Keratinocyte (primary cell): ENCODE data around the gene NHSL2. TPM values are rescaled to one million over a fixed set of nuclear protein-coding genes. Genes with fewer than 3 reads are reported as not detected.

Experiments used
- DNase-seq: peaks from one replicate; pipeline ENCODE4 v3.0.0-alpha.2; 2011; ENCODE audit warnings: low read depth, missing footprints, low spot score
- FAIRE-seq: peaks from 2 replicates; lab custom pipeline; 2011; peaks lifted over from hg19 to GRCh38; lab: Jason Lieb, UNC
- H2AFZ ChIP-seq: 2 replicates; pipeline ENCODE4 v1.6.0; 2012; ENCODE audit warnings: low read length, control low read depth, inconsistent platforms; ENCODE audit not compliant: control insufficient read depth
- H3K27ac ChIP-seq: 2 replicates; pipeline ENCODE4 v1.5.1; 2011; ENCODE audit warnings: low read length; ENCODE audit not compliant: control insufficient read depth, insufficient read depth
- H3K27me3 ChIP-seq: 3 replicates; pipeline ENCODE4 v1.6.0; 2011; ENCODE audit warnings: low read length; ENCODE audit not compliant: control insufficient read depth, insufficient read depth; ENCODE audit errors: extremely low read depth
- H3K36me3 ChIP-seq, 2 experiments: 2 replicates in 1 of 2; 3 replicates in 1 of 2; pipeline ENCODE4 v1.5.1; 2011; ENCODE audit warnings: low read length in 2 of 2, mild to moderate bottlenecking in 1 of 2; ENCODE audit not compliant: control insufficient read depth in 2 of 2, insufficient read depth in 2 of 2; ENCODE audit errors: extremely low read depth in 1 of 2
- H3K4me1 ChIP-seq: 3 replicates; pipeline ENCODE4 v1.5.1; 2011; ENCODE audit warnings: low read length; ENCODE audit not compliant: control insufficient read depth, insufficient read depth; ENCODE audit errors: extremely low read depth
- H3K4me2 ChIP-seq: 3 replicates; pipeline ENCODE4 v1.6.0; 2011; ENCODE audit warnings: low read depth, low read length; ENCODE audit not compliant: control insufficient read depth, insufficient read depth; ENCODE audit errors: extremely low read depth
- H3K4me3 ChIP-seq, 3 experiments: fragments of 200-600 bp in 1 of 3; sonication (generic) in 1 of 3; 2 replicates in 2 of 3; 3 replicates in 1 of 3; pipeline ENCODE4 v1.5.1; 2011 to 2016; ENCODE audit warnings: low read length in 3 of 3, mild to moderate bottlenecking in 3 of 3, control low read depth in 2 of 3, inconsistent platforms in 1 of 3, low read depth in 1 of 3, mixed read lengths in 1 of 3, mixed run types in 1 of 3, moderate library complexity in 1 of 3; ENCODE audit not compliant: control insufficient read depth in 2 of 3, insufficient read depth in 2 of 3; ENCODE audit errors: extremely low read depth in 1 of 3
- H3K79me2 ChIP-seq: 2 replicates; pipeline ENCODE4 v1.6.0; 2012; ENCODE audit warnings: low read length; ENCODE audit not compliant: control insufficient read depth, insufficient read depth
- H3K9ac ChIP-seq: 3 replicates; pipeline ENCODE4 v1.6.0; 2011; ENCODE audit warnings: low read length; ENCODE audit not compliant: control insufficient read depth, insufficient read depth; ENCODE audit errors: extremely low read depth
- H3K9me1 ChIP-seq: 3 replicates; pipeline ENCODE4 v1.6.0; 2011; ENCODE audit warnings: low read length; ENCODE audit not compliant: control insufficient read depth, insufficient read depth; ENCODE audit errors: extremely low read depth
- H3K9me3 ChIP-seq: 2 replicates; pipeline ENCODE4 v1.5.1; 2012; ENCODE audit warnings: low read depth, low read length; ENCODE audit not compliant: control insufficient read depth
- H4K20me1 ChIP-seq: 3 replicates; pipeline ENCODE4 v1.6.0; 2011; ENCODE audit warnings: low read length; ENCODE audit not compliant: control insufficient read depth, insufficient read depth; ENCODE audit errors: extremely low read depth
- EZH2 ChIP-seq: IDR thresholded peaks from one replicate; pipeline ENCODE4 v1.6.1; 2012; ENCODE audit warnings: inconsistent platforms, mild to moderate bottlenecking, low read length, moderate library complexity
- dilution Hi-C: fragments of 300-500 bp; cut with MboI; formaldehyde crosslinking; loops from one replicate; pipeline ENCODE4 v1.7.0; 2020; ENCODE audit warnings: low sequenced_read_pairs; ENCODE audit not compliant: extremely low pct_ligation_motif_present
- polyA plus RNA-seq, 5 experiments: library from polyadenylated mRNA; depleted of rRNA in 3 of 5; stranded (reverse) in 3 of 5; stranded (forward) in 1 of 5; unstranded in 1 of 5; fragments of >200 nt; gene quantifications; 1 replicate in 1 of 5; 2 replicates in 3 of 5; 3 replicates in 1 of 5; pipeline versions ENCODE4 v1.2.1 to v1.2.3, GENCODE V29; 2011 to 2012; ENCODE audit warnings: missing spikeins in 2 of 5, low read depth in 1 of 5, low replicate concordance in 1 of 5
- TF ChIP-seq, protein P1 (sequence below), 3 experiments: IDR thresholded peaks in 1 of 3; conservative IDR thresholded peaks in 1 of 3; optimal IDR thresholded peaks in 1 of 3; 2 replicates in 2 of 3; 3 replicates in 1 of 3; pipeline versions ENCODE3 to v1.5.1; 2011; ENCODE audit warnings: low read length in 3 of 3, mild to moderate bottlenecking in 3 of 3, moderate library complexity in 2 of 3, control low read depth in 1 of 3, inconsistent platforms in 1 of 3; ENCODE audit not compliant: insufficient read depth in 2 of 3; ENCODE audit errors: extremely low read depth in 1 of 3

Gene NHSL2
- polyA plus RNA-seq, 1 donor (not counting 4 experiments of a cell fraction or from before 2014, with no cell fraction given), result 0.04 TPM

DNA sequence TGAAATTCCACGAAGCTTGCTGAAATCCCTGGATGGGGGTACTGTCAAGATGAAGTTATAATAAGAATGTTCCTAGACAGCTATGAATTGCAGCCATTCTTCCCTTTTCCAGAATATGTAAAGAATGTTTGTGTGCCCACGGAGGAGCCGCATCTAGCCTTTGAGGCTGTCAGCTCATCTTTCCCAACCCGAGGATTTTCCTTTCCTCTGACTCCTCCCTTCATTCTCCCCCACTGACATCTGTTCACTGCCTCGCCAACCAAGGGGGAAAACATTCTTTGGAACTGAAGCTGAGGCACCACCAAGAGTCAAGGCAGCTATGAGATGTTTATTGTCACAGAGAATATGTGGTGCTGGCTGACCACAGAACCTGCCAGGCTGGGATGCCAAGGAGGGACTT lies 8.8 kb downstream of the NHSL2 start:
- TF ChIP-seq EZH2, result no peak
- TF ChIP-seq, protein P1, sequence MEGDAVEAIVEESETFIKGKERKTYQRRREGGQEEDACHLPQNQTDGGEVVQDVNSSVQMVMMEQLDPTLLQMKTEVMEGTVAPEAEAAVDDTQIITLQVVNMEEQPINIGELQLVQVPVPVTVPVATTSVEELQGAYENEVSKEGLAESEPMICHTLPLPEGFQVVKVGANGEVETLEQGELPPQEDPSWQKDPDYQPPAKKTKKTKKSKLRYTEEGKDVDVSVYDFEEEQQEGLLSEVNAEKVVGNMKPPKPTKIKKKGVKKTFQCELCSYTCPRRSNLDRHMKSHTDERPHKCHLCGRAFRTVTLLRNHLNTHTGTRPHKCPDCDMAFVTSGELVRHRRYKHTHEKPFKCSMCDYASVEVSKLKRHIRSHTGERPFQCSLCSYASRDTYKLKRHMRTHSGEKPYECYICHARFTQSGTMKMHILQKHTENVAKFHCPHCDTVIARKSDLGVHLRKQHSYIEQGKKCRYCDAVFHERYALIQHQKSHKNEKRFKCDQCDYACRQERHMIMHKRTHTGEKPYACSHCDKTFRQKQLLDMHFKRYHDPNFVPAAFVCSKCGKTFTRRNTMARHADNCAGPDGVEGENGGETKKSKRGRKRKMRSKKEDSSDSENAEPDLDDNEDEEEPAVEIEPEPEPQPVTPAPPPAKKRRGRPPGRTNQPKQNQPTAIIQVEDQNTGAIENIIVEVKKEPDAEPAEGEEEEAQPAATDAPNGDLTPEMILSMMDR (optimal IDR thresholded peaks at IDR 0.05 in 1 of 3, IDR thresholded peaks at IDR 0.05 in 1 of 3, conservative IDR thresholded peaks at IDR 0.05 in 1 of 3; ENCODE audit: extremely low read depth in 1 of 3, insufficient read depth in 2 of 3, low read length in 3 of 3), result no peak
- Histone ChIP-seq H3K27me3 (no peaks in the 10 kb centered on the region), H3K9me1 (no peaks in the 10 kb centered on the region), H3K4me2 (no peak overlapping the region), H3K4me1 (peaks cover 4% of the 10 kb centered on the region), H3K4me3 (no peak overlapping the region), H4K20me1 (no peaks in the 10 kb centered on the region), H3K9me3 (no peaks in the 10 kb centered on the region), H3K27ac (no peak overlapping the region), H3K79me2 (no peaks in the 10 kb centered on the region), H2AFZ (no peak overlapping the region), H3K36me3 (no peaks in the 10 kb centered on the region), H3K9ac (no peak overlapping the region)
- DNase-seq (no peak), FAIRE-seq (no peak)
- dilution Hi-C loops, result no loop called here

GRCh38 chrX:71919886-71920285 lies 9.2 kb downstream of the NHSL2 start:
- no peak for DNase-seq
- no peaks in the 10 kb centered on the region for H3K27me3 ChIP-seq
- no peaks in the 10 kb centered on the region for H3K79me2 ChIP-seq
- TF ChIP-seq EZH2, result no peak
- TF ChIP-seq, protein P1 (optimal IDR thresholded peaks at IDR 0.05 in 1 of 3, IDR thresholded peaks at IDR 0.05 in 1 of 3, conservative IDR thresholded peaks at IDR 0.05 in 1 of 3; ENCODE audit: extremely low read depth in 1 of 3, insufficient read depth in 2 of 3, low read length in 3 of 3), result no peak
- no peaks in the 10 kb centered on the region for H4K20me1 ChIP-seq
- H3K27ac ChIP-seq, result no peak overlapping the region
- H3K9ac ChIP-seq, result no peak overlapping the region
- no peak overlapping the region for H3K4me3 ChIP-seq
- dilution Hi-C loops, result no loop called here
- FAIRE-seq, result no peak
- H3K4me2 ChIP-seq, result no peak overlapping the region
- no peaks in the 10 kb centered on the region for H3K36me3 ChIP-seq
- H2AFZ ChIP-seq, result no peak overlapping the region
- no peaks in the 10 kb centered on the region for H3K9me3 ChIP-seq
- peaks cover 5% of the 10 kb centered on the region for H3K4me1 ChIP-seq
- H3K9me1 ChIP-seq, result no peaks in the 10 kb centered on the region
